HepG2 (cell line): Measurements from ENCODE around the gene GZMH.

Source experiments
- EZH2 ChIP-seq: conservative IDR thresholded peaks from 2 replicates; pipeline ENCODE4 v1.6.1; 2012; ENCODE audit warnings: mild to moderate bottlenecking, low read depth, low read length, moderate library complexity
- MTF1 ChIP-seq: sonication (generic); formaldehyde crosslinking; IDR thresholded peaks from 2 replicates; pipeline ENCODE4 v1.5.0; 2020; ENCODE audit warnings: missing genetic modification reagents
- SP2 ChIP-seq: sonication (generic); formaldehyde crosslinking; IDR thresholded peaks from 2 replicates; pipeline ENCODE4 v1.5.1; 2020; ENCODE audit warnings: mild to moderate bottlenecking, missing genetic modification reagents
- TF ChIP-seq, protein P1 (sequence below): fragments of 450-650 bp; IDR thresholded peaks from 2 replicates; pipeline ENCODE4 v1.6.1; 2017; ENCODE audit warnings: mild to moderate bottlenecking
- TF ChIP-seq, protein P2 (sequence below): conservative IDR thresholded peaks from 2 replicates; pipeline ENCODE4 v1.6.1; 2018; ENCODE audit warnings: missing genetic modification reagents

DNA sequence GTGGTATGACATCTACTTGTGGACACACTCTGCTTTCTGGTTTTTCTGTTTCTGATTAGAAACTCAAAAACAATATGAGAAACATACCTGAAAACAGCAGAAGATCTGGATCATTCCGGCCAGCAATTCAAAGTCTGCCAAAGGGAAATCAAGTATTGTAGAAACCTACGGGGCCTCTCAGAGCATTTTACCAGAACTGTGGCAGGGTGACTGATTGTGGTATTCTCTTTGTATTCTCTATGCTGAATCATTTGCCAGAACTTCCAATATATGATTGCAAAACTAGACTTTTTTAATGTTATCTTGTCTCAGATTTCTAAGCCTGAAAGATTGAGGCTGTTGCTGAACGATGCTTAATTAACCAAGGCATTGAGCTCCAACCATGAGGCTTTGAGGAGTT lies 30.4 kb upstream of the GZMH start:
- TF ChIP-seq, protein P1, sequence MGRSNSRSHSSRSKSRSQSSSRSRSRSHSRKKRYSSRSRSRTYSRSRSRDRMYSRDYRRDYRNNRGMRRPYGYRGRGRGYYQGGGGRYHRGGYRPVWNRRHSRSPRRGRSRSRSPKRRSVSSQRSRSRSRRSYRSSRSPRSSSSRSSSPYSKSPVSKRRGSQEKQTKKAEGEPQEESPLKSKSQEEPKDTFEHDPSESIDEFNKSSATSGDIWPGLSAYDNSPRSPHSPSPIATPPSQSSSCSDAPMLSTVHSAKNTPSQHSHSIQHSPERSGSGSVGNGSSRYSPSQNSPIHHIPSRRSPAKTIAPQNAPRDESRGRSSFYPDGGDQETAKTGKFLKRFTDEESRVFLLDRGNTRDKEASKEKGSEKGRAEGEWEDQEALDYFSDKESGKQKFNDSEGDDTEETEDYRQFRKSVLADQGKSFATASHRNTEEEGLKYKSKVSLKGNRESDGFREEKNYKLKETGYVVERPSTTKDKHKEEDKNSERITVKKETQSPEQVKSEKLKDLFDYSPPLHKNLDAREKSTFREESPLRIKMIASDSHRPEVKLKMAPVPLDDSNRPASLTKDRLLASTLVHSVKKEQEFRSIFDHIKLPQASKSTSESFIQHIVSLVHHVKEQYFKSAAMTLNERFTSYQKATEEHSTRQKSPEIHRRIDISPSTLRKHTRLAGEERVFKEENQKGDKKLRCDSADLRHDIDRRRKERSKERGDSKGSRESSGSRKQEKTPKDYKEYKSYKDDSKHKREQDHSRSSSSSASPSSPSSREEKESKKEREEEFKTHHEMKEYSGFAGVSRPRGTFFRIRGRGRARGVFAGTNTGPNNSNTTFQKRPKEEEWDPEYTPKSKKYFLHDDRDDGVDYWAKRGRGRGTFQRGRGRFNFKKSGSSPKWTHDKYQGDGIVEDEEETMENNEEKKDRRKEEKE: no peak
- TF ChIP-seq, protein P2, sequence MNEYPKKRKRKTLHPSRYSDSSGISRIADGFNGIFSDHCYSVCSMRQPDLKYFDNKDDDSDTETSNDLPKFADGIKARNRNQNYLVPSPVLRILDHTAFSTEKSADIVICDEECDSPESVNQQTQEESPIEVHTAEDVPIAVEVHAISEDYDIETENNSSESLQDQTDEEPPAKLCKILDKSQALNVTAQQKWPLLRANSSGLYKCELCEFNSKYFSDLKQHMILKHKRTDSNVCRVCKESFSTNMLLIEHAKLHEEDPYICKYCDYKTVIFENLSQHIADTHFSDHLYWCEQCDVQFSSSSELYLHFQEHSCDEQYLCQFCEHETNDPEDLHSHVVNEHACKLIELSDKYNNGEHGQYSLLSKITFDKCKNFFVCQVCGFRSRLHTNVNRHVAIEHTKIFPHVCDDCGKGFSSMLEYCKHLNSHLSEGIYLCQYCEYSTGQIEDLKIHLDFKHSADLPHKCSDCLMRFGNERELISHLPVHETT (CRISPR knock-in tag): no peak
- TF ChIP-seq EZH2 (no peak), SP2 (CRISPR knock-in tag) (no peak), MTF1 (CRISPR knock-in tag) (no peak)
